GM10847 (cell line): Measurements from ENCODE around the gene SAMD4A.

Experiments used
- POLR2A ChIP-seq: IDR thresholded peaks from 2 replicates; pipeline ENCODE4 v1.6.1; 2011; ENCODE audit not compliant: insufficient read length; ENCODE audit errors: extremely low read depth

The SAMD4A gene

GRCh38 chr14:54828037-54828436 is 261.1 kb downstream of the SAMD4A start:
- no peak for TF ChIP-seq POLR2A

- TF ChIP-seq POLR2A = no peak
Observed at GRCh38 chr14:54829486-54830224, 262.7 kb downstream of the SAMD4A start.

- TF ChIP-seq POLR2A = no peak
Observed at GRCh38 chr14:54830650-54831049, 263.7 kb downstream of the SAMD4A start.

- TF ChIP-seq POLR2A = no peak
Observed at GRCh38 chr14:54834081-54834480, 267.2 kb downstream of the SAMD4A start.

- no peak for TF ChIP-seq POLR2A
Observed at GRCh38 chr14:54834727-54835126, 267.8 kb downstream of the SAMD4A start.

GRCh38 chr14:54836231-54836630 is 269.3 kb downstream of the SAMD4A start:
- no peak for TF ChIP-seq POLR2A

GRCh38 chr14:54837508-54838149 is 270.7 kb downstream of the SAMD4A start:
- no peak for TF ChIP-seq POLR2A

- no peak for TF ChIP-seq POLR2A
Observed at GRCh38 chr14:54838931-54839512, 272.1 kb downstream of the SAMD4A start.

- no peak for TF ChIP-seq POLR2A
Observed at GRCh38 chr14:54839701-54840119, 272.8 kb downstream of the SAMD4A start.

GRCh38 chr14:54840336-54840735 is 273.4 kb downstream of the SAMD4A start:
- no peak for TF ChIP-seq POLR2A

GRCh38 chr14:54840798-54841197 is 273.9 kb downstream of the SAMD4A start:
- no peak for TF ChIP-seq POLR2A
